ENCODE data around the gene LRSAM1. TPM values are rescaled to one million over a fixed set of nuclear protein-coding genes. Genes with fewer than 3 reads are reported as not detected.

LRSAM1 gene
- total RNA-seq, 1 donor from 2014 or later, result 6.7 TPM

DNA sequence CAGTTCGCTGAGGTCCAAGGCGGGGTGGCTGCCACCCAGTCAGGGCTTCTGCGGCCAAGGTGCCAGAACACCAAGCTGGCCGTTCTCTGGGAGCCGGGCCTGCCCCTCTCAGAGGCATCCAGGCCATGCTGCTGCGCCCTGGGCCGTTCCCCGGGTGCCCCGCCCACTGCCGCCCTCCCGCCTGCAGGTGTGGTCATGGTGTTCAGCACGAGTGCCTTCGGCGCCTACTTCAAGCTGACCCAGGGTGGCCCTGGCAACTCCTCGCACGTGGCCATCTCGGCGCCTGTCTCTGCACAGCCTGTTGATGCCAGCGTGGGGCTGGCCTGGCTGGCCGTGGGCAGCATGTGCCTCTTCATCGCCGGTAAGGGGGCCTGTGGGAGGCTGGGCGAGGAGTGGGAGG, 46.7 kb upstream of the LRSAM1 start:
- no peaks in the 10 kb centered on the region for H3K4me1 ChIP-seq
- H3K27ac ChIP-seq, result no peak overlapping the region
- peaks cover 7% of the 10 kb centered on the region for H4K20me1 ChIP-seq (ENCODE audit: low read depth)
- H3K4me3 Mint-ChIP-seq, result no peak overlapping the region
- H3K9ac ChIP-seq, result no peak overlapping the region
- H3K4me3 ChIP-seq, result no peak overlapping the region
- no peaks in the 10 kb centered on the region for H3K79me2 ChIP-seq (ENCODE audit: low read depth)
- no peaks in the 10 kb centered on the region for H3K9me3 Mint-ChIP-seq
- H2AFZ ChIP-seq (replicated peaks), result no peak overlapping the region
- no peak overlapping the region for H3K4me2 ChIP-seq
- no peaks in the 10 kb centered on the region for H3K36me3 Mint-ChIP-seq
- no peak for DNase-seq (ENCODE audit: low spot score)
- no peaks in the 10 kb centered on the region for H3K36me3 ChIP-seq
- peaks cover 18% of the 10 kb centered on the region for H3K4me1 Mint-ChIP-seq
- no peak for TF ChIP-seq CTCF (IDR thresholded peaks at IDR 0.05)
- no peak for TF ChIP-seq EZH2phosphoT487 (IDR thresholded peaks at IDR 0.05)
- TF ChIP-seq EZH2 (IDR thresholded peaks at IDR 0.05), result no peak
- H3K27ac Mint-ChIP-seq, result no peak overlapping the region
- no peaks in the 10 kb centered on the region for H3K27me3 Mint-ChIP-seq (ENCODE audit: insufficient read depth, low read depth)
- H3K27me3 ChIP-seq, result no peaks in the 10 kb centered on the region
- H3F3A ChIP-seq (ENCODE audit: low read depth), result no peaks in the 10 kb centered on the region
- no peaks in the 10 kb centered on the region for H3K9me3 ChIP-seq (ENCODE audit: low read depth)

- Histone ChIP-seq H4K20me1 (ENCODE audit: low read depth) (peaks cover 7% of the 10 kb centered on the region), H3K27ac (no peak overlapping the region), H3K4me2 (no peak overlapping the region), H3K79me2 (ENCODE audit: low read depth) (no peaks in the 10 kb centered on the region), H3K9ac (no peak overlapping the region), H3K4me3 (no peak overlapping the region), H3K27me3 (no peaks in the 10 kb centered on the region), H2AFZ (replicated peaks) (no peak overlapping the region), H3K36me3 (no peaks in the 10 kb centered on the region), H3F3A (ENCODE audit: low read depth) (no peaks in the 10 kb centered on the region), H3K4me1 (no peaks in the 10 kb centered on the region), H3K9me3 (ENCODE audit: low read depth) (no peaks in the 10 kb centered on the region)
- Mint-ChIP-seq H3K9me3 (no peaks in the 10 kb centered on the region), H3K4me1 (peaks cover 18% of the 10 kb centered on the region), H3K36me3 (no peaks in the 10 kb centered on the region), H3K4me3 (no peak overlapping the region), H3K27ac (peak overlapping the region; percentile 69), H3K27me3 (ENCODE audit: insufficient read depth, low read depth) (no peaks in the 10 kb centered on the region)
- TF ChIP-seq EZH2 (IDR thresholded peaks at IDR 0.05) (no peak), EZH2phosphoT487 (IDR thresholded peaks at IDR 0.05) (no peak), CTCF (IDR thresholded peaks at IDR 0.05) (no peak)
- DNase-seq (ENCODE audit: low spot score), result no peak
These were observed 45.8 kb upstream of the LRSAM1 start for GRCh38 chr9:127405344-127406125.

GRCh38 chr9:127406799-127407491, 44.4 kb upstream of the LRSAM1 start:
- no peaks in the 10 kb centered on the region for H3K27me3 ChIP-seq
- H4K20me1 ChIP-seq (ENCODE audit: low read depth), result no peaks in the 10 kb centered on the region
- no peak overlapping the region for H3K4me2 ChIP-seq
- H3K4me1 ChIP-seq, result no peaks in the 10 kb centered on the region
- no peak overlapping the region for H3K4me3 ChIP-seq
- Mint-ChIP-seq H3K36me3 (no peaks in the 10 kb centered on the region), H3K4me3 (peak overlapping the region; percentile 33), H3K9me3 (no peaks in the 10 kb centered on the region), H3K4me1 (peaks cover 18% of the 10 kb centered on the region), H3K27ac (peak overlapping the region; percentile 43), H3K27me3 (ENCODE audit: insufficient read depth, low read depth) (no peaks in the 10 kb centered on the region)
- no peak for TF ChIP-seq EZH2 (IDR thresholded peaks at IDR 0.05)
- DNase-seq (ENCODE audit: low spot score), result no peak
- H3K9me3 ChIP-seq (ENCODE audit: low read depth), result no peaks in the 10 kb centered on the region
- H3K36me3 ChIP-seq, result no peaks in the 10 kb centered on the region
- H3K9ac ChIP-seq, result no peak overlapping the region
- no peak overlapping the region for H2AFZ ChIP-seq (replicated peaks)
- H3F3A ChIP-seq (ENCODE audit: low read depth), result no peaks in the 10 kb centered on the region
- H3K27ac ChIP-seq, result no peak overlapping the region
- no peaks in the 10 kb centered on the region for H3K79me2 ChIP-seq (ENCODE audit: low read depth)

DNA sequence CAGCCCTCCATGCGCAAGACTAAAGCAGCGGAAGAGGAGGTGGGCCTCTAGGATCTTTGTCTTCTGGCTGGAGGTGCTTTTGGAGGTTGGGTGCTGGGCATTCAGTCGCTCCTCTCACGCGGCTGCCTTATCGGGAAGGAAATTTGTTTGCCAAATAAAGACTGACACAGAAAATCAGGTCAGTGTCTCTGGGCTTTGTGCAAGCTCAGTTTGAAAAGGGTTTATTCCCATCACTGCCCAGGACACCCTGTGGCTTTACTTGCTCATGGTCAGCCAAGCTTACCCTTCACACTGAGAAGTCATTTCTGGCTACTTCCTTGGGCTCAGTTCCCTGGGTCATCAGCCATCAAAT, 43.8 kb upstream of the LRSAM1 start:
- Histone ChIP-seq H3K4me1 (no peaks in the 10 kb centered on the region), H3K27ac (no peak overlapping the region), H4K20me1 (ENCODE audit: low read depth) (no peaks in the 10 kb centered on the region), H3K4me3 (no peak overlapping the region), H3K4me2 (no peak overlapping the region), H3K9ac (no peak overlapping the region), H3K79me2 (ENCODE audit: low read depth) (no peaks in the 10 kb centered on the region), H2AFZ (replicated peaks) (no peak overlapping the region), H3F3A (ENCODE audit: low read depth) (no peaks in the 10 kb centered on the region), H3K9me3 (ENCODE audit: low read depth) (no peaks in the 10 kb centered on the region), H3K27me3 (no peaks in the 10 kb centered on the region), H3K36me3 (no peaks in the 10 kb centered on the region)
- Mint-ChIP-seq H3K4me3 (peak overlapping the region; percentile 33), H3K27ac (peak overlapping the region; percentile 43), H3K27me3 (ENCODE audit: insufficient read depth, low read depth) (no peaks in the 10 kb centered on the region), H3K9me3 (no peaks in the 10 kb centered on the region), H3K4me1 (peaks cover 18% of the 10 kb centered on the region), H3K36me3 (no peaks in the 10 kb centered on the region)
- TF ChIP-seq EZH2 (IDR thresholded peaks at IDR 0.05) (no peak), EZH2phosphoT487 (IDR thresholded peaks at IDR 0.05) (no peak), CTCF (IDR thresholded peaks at IDR 0.05) (no peak)
- DNase-seq (ENCODE audit: low spot score), result no peak
